Immature natural killer cell (primary cell): ENCODE data around the gene NRSN2. TPM values are rescaled to one million over a fixed set of nuclear protein-coding genes. Genes with fewer than 3 reads are reported as not detected.
"Not testable (repeated sequence)": the region's sequence is repeated elsewhere in the genome, so short reads cannot be mapped to it uniquely, and the experiment has no call there.

ENCODE experiments used
- DNase-seq, 3 donors: peaks; one replicate each; pipeline ENCODE4 v3.0.0; 2022; ENCODE audit warnings: mixed read lengths in 1 of 3
- H3K27ac Mint-ChIP-seq, 6 donors: one replicate each; pipeline ENCODE4 v1.8.0; 2020; ENCODE audit warnings: mixed read lengths in 6 of 6, mild to moderate bottlenecking in 5 of 6, inconsistent platforms in 4 of 6, moderate library complexity in 3 of 6
- H3K27me3 Mint-ChIP-seq, 3 donors: one replicate each; pipeline ENCODE4 v1.8.0; 2020 to 2021; ENCODE audit warnings: low read depth in 3 of 3, mild to moderate bottlenecking in 3 of 3, mixed read lengths in 3 of 3, moderate library complexity in 3 of 3, inconsistent platforms in 1 of 3
- H3K36me3 Mint-ChIP-seq, 3 donors: one replicate each; pipeline ENCODE4 v1.8.0; 2020; ENCODE audit warnings: mixed read lengths in 3 of 3, inconsistent platforms in 2 of 3, mild to moderate bottlenecking in 2 of 3
- H3K4me1 Mint-ChIP-seq, 2 donors: one replicate each; pipeline ENCODE4 v1.8.0; 2020; ENCODE audit warnings: inconsistent platforms in 2 of 2, mild to moderate bottlenecking in 2 of 2, mixed read lengths in 2 of 2, moderate library complexity in 1 of 2
- H3K4me3 Mint-ChIP-seq, 5 donors: one replicate each; pipeline ENCODE4 v1.8.0; 2020; ENCODE audit warnings: mild to moderate bottlenecking in 5 of 5, mixed read lengths in 5 of 5, inconsistent platforms in 3 of 5, moderate library complexity in 3 of 5
- H3K9me3 Mint-ChIP-seq, 6 donors: one replicate each; pipeline ENCODE4 v1.8.0; 2020; ENCODE audit warnings: mild to moderate bottlenecking in 6 of 6, mixed read lengths in 6 of 6, inconsistent platforms in 4 of 6, moderate library complexity in 3 of 6
- polyA plus RNA-seq, 3 donors: library from polyadenylated mRNA; unstranded; fragments of 300-500 nt; fragmentation: Illumina TruSeq; gene quantifications; one replicate each; pipeline ENCODE4 v1.2.3, GENCODE V29; 2021

Gene NRSN2
- polyA plus RNA-seq, 3 donors from 2014 or later: 6.7 to 8.9 (median 7.1) TPM

DNA sequence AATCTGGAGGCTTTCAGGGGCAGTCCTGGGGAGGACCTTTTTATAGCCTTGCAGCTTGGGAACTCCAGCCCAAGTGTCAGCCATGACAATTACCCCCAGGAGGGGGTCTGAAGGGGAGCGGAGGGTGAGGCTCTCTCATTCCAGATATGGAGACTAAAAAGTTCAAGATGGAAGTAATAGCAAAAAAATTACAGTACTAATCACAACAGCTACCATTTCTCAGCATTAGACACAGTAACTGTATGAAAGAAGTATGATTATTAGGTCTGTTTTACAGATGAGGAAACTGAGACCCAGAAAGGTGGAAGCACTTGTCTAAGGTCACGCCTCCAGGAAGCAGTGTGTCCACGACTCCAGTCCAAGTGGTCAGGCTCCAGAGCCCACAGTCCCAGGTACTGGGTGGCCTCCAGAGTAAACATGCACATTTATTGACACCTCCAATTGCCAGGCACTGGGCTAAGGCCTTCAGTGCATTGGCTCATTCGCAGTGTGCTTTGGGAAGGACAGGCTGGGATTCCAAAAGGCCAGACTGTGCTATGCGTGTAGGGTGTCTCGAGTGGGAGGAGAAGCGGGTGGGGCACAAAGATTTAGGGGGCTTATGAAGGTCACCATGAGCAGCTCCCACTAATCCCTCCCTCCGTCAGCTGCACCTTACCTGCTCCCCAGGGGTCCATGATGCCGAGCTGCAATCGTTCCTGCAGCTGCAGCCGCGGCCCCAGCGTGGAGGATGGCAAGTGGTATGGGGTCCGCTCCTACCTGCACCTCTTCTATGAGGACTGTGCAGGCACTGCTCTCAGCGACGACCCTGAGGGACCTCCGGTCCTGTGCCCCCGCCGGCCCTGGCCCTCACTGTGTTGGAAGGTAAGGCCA is 2.3 kb downstream of the NRSN2 start:
- DNase-seq: no peak
- Mint-ChIP-seq H3K4me1 (peaks cover 16 to 25% of the 10 kb centered on the region in 2 donors), H3K36me3 (no peaks in the 10 kb centered on the region), H3K9me3 (no peaks in the 10 kb centered on the region), H3K4me3 (peak overlapping the region in 3 of 5 donors; percentile 88 to 98 (median 91)), H3K27me3 (peaks cover 3 to 6% (median 4%) of the 10 kb centered on the region in 3 donors), H3K27ac (no peak overlapping the region)

DNA sequence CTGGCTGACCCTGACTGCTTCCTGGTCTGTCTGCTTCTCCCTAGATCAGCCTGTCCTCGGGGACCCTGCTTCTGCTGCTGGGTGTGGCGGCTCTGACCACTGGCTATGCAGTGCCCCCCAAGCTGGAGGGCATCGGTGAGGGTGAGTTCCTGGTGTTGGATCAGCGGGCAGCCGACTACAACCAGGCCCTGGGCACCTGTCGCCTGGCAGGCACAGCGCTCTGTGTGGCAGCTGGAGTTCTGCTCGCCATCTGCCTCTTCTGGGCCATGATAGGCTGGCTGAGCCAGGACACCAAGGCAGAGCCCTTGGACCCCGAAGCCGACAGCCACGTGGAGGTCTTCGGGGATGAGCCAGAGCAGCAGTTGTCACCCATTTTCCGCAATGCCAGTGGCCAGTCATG is 6.3 kb downstream of the NRSN2 start:
- Mint-ChIP-seq H3K9me3 (no peaks in the 10 kb centered on the region), H3K4me3 (no peak overlapping the region), H3K4me1 (peaks cover 12 to 15% of the 10 kb centered on the region in 2 donors), H3K27ac (no peak overlapping the region), H3K27me3 (peaks cover 2 to 6% (median 3%) of the 10 kb centered on the region in 3 donors), H3K36me3 (no peaks in the 10 kb centered on the region)
- no peak for DNase-seq

DNA sequence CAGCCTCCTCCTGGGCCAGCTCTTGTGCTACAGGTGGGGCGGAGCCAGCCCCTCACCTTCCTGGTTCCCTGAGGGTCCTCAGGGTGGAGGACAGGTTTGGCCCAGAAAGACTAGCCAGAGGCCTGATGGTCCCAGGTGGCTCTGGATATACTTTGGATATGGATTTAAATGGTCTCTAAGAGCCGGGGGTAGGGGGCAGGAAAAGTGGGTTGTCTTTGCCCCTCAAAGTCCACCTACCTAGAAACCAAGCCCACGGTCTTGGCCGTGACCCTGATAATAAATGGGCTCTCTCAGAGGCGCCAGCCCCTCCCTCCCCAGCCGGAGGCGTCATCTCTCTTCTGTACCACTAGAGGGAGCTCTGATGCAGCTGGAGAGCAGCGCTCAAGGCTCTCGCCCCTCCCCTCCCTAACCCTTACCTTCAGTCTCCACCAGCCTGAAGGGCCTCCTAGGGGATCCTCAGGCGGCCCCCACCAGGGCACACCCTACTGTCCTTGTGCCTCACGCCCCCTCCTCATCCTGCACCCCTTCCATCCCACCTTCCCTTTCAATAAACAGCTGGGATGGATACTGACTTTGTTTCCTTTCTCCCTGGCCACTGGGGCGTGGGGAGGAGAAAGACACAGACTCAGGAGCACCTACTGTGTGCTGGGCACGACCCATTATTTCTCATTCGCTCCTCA is 7.5 kb downstream of the NRSN2 start:
- H3K27ac Mint-ChIP-seq: no peak overlapping the region
- peak; percentile 77 to 83 (median 79) for DNase-seq
- H3K9me3 Mint-ChIP-seq: no peaks in the 10 kb centered on the region
- no peaks in the 10 kb centered on the region for H3K36me3 Mint-ChIP-seq
- H3K4me3 Mint-ChIP-seq: no peak overlapping the region
- H3K27me3 Mint-ChIP-seq: peaks cover 2 to 8% (median 6%) of the 10 kb centered on the region in 3 donors
- peaks cover 6 to 9% of the 10 kb centered on the region in 2 donors for H3K4me1 Mint-ChIP-seq

DNA sequence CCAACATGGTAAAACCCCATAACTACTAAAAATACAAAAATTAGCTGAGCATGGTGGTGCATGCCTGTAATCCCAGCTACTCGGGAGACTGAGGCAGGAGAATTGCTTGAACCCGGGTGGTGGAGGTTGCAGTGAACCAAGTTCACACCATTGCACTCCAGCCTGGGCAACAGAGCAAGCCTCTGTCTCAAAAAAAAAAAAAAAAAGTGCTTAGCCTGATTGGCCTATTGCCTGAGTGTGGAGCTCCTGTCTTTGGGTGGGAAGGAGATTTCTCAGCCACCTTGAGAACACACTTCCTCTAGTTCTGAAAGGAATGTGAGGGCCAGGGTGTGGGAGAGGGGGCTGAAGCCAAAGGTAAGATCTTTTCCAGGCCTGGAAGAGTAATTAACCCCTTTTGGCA is 9.2 kb downstream of the NRSN2 start:
- H3K27ac Mint-ChIP-seq, H3K36me3 Mint-ChIP-seq, H3K27me3 Mint-ChIP-seq, H3K9me3 Mint-ChIP-seq, DNase-seq, H3K4me3 Mint-ChIP-seq, H3K4me1 Mint-ChIP-seq: not testable (repeated sequence)

DNA sequence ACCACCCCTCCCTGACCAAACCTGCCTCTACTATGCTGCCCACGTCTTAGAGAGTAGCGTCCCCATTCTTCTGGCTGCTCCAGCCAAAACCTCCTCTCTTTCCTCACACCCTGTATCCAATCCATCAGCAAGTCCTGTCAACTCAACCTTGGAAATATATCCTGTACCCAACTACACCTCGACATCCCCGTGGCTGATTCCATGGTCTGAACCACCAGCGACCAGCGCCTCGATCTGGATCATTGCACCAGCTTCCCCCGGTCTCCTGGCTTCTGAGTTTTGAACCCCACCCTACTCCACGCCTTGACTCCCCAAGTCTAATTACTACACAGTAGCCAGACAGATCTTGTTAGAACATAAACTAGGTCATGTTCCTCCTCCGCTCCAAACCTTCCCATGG is 9.8 kb downstream of the NRSN2 start:
- no peaks in the 10 kb centered on the region for H3K36me3 Mint-ChIP-seq
- DNase-seq: no peak
- H3K4me3 Mint-ChIP-seq: no peak overlapping the region
- H3K9me3 Mint-ChIP-seq: no peaks in the 10 kb centered on the region
- no peak overlapping the region for H3K27ac Mint-ChIP-seq
- peaks cover 2 to 6% (median 5%) of the 10 kb centered on the region in 3 donors for H3K27me3 Mint-ChIP-seq
- peaks cover 5 to 6% of the 10 kb centered on the region in 2 donors for H3K4me1 Mint-ChIP-seq

DNA sequence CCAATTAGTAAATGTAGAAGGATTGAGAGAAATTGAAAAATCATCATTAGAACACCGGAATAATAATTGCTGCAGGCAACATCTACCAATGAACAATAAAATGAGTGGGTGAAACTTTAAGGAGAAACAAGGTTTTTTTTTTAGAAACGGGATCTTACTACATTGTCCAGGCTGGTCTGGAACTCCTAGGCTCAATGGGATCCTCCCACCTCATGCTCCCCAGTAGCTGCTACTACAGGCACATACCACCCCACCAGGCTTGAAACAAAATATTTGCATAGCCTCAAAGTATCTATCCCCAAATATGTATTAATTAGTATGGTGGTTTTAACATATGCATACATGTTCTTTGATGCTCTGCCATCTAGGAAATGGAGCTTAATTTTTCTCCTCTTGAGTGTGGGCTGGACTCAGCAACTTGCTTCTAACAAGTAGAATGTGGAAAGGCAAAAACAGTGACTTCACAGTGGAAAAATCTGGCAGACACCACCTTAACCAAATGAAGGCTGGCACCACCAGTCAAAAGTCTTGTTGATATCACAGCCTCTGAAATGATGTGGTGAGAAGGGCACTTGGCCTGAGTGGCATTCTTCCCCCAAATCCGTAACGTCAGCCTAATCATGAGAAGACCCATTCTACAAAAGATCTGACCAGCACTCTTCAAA is 12.1 kb downstream of the NRSN2 start:
- Mint-ChIP-seq H3K27ac (no peak overlapping the region), H3K36me3 (no peaks in the 10 kb centered on the region), H3K27me3 (peaks cover 2 to 6% (median 5%) of the 10 kb centered on the region in 3 donors), H3K4me1 (peaks cover 0 to 2% of the 10 kb centered on the region in 2 donors), H3K4me3 (no peak overlapping the region), H3K9me3 (no peaks in the 10 kb centered on the region)
- DNase-seq: no peak

DNA sequence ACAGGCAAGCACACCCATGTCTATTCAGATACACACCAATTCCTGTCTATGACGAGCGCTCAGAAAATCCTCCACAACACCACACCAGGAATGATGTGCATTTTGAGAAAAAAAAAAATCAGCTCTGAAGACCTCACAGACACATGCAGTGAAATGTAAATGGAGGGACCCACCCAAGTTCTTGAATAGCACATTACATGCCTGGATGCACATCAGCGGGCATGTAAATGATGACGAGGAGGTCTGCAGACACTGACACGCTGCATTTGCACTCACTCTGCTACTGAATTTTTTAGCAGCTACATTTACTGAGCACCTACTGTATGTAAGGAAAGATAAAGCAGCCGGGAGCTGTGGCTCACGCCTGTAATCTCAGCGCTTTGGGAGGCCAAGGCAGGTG is 14.7 kb downstream of the NRSN2 start:
- Mint-ChIP-seq H3K4me1 (no peaks in the 10 kb centered on the region), H3K27ac (no peak overlapping the region), H3K4me3 (no peak overlapping the region), H3K9me3 (no peaks in the 10 kb centered on the region), H3K27me3 (peaks cover 4 to 6% (median 5%) of the 10 kb centered on the region in 3 donors), H3K36me3 (no peaks in the 10 kb centered on the region)
- no peak for DNase-seq

DNA sequence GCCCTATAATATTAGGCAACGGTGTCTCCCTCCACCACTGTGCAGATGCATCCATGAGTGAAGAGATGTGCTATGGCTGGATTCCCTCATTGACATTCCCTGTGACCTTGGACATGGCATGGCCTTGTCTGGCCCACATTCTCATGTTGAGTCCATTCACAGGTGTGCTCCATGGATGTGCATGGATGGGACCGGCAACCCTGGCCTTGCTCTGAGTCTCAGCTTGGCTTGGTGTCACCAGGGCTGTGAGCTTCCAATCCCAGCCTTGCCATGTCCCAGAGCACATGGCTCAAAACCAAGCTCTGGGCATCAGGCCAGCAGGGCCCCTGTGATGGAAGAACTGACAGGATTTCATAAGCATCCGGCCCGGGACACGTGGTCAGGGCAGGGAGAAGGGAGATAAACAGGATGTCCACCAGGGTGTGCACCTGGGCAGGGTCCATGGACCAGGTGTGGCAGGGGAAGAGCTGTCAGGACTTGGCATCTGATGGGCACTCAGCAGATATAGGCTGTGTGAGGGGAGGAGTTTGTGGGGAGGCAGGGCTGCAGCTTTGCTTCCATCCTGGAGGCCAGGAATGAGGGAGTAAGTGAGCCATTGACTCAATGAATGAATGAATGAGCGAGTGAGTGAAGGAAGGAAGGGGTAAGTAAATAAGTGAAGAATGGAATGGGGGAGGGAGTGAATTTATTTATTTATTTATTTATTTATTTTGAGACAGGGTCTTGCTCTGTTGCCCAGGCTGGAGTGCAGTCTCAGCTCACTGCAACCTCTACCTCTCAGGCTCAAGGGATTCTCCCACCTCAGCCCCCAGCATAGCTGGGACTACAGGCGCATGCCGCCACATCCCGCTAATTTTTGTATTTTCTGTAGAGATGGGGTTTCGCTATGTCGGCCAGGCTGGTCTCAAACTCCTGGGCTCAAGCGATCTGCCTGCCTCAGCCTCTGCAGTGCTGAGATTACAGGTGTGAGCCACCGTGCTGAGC is 15.7 kb downstream of the NRSN2 start:
- no peak overlapping the region for H3K4me3 Mint-ChIP-seq
- peak in 1 of 3 donors; percentile 8 for DNase-seq

DNA sequence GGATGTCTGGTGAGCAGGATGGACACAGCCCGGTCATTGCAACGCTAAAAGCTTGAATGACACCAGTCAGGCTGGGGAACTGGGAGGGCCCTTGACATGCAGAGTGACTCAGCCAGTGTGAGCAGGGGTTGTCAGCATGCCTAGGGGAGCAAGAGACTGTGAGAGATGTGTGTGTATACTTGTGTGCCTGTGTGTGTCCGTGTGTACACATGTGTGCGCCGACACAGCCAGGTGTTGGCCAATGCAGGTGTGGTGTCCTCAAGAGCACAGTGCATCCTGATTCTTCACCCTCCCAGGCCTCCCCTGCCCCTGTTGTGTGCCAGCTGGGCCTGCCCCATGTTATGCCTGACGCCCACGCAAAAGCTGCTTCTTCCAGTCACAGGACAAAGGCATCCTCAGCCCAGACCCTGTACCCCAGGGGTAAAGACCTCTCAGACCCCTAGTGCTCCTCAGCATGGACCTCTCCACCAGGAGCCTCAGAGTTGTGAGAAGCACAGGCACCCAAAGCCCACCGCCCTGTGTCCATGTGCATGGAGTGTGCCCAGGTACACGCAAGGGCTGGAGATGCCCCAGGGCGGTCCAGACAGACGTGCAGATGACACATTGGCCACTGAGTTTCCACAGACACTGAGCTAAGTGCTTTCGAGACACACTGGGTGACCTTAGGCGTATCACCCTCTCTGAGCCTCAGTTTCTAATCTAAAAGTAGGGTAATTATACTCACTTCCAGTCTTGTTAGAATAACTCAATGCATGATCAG is 16.6 kb downstream of the NRSN2 start:
- no peak overlapping the region for H3K4me3 Mint-ChIP-seq
- no peak overlapping the region for H3K27ac Mint-ChIP-seq
- H3K27me3 Mint-ChIP-seq: peaks cover 4 to 6% (median 4%) of the 10 kb centered on the region in 3 donors

More for the DNA sequence above, 15.7 kb downstream of the NRSN2 start:
- no peaks in the 10 kb centered on the region for H3K4me1 Mint-ChIP-seq
- H3K36me3 Mint-ChIP-seq: no peaks in the 10 kb centered on the region
- peak overlapping the region in 2 of 6 donors; percentile 7 to 14 for H3K27ac Mint-ChIP-seq
- H3K9me3 Mint-ChIP-seq: no peaks in the 10 kb centered on the region
- H3K27me3 Mint-ChIP-seq: peaks cover 4 to 6% (median 5%) of the 10 kb centered on the region in 3 donors

DNA sequence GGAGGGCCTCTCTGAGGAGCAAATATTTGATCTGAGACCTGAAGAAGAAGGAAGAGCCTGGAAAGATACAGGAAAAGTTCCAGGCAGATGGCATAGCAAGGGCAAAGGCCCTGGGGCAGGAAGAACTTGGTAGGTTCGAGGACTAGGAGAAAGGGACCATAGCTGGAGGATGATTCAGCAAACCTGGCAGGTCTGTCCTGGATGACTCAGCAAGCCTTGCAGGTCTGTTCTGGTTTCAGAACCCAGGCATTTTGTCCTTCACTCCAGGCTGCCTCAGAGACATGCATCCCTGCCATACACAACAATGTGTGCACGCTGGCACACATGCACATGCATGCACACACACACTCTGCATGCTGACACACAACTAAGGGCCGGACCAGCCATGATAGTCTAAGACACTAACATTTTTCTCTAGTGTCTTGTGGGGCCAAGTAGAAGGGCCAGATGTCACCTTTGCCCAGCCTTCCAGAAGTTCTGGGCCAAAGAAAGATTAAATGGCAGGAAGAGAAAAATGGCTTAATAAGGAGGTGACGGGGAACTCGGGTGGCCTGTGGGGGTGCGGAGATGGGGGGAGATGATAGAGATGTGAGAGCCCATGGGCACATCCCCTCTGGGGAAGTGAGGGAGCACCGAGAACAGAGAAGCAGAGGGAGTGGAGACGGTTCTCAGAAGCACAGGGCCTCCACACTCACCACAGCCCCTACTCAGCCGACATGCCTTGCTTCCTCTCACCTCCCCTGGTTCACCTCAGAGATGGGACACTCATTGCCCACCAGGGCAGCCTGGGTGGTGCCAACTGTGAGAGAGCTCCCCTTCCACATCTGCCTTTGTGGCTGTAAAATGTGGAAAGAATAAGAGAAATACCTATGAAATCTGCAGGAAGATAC is 18.2 kb downstream of the NRSN2 start:
- H3K36me3 Mint-ChIP-seq: peaks cover 0 to 3% (median 0%) of the 10 kb centered on the region in 3 donors
- H3K4me1 Mint-ChIP-seq: no peaks in the 10 kb centered on the region
- DNase-seq: no peak
- no peaks in the 10 kb centered on the region for H3K9me3 Mint-ChIP-seq
- H3K27me3 Mint-ChIP-seq: peaks cover 0 to 4% (median 2%) of the 10 kb centered on the region in 3 donors
- no peak overlapping the region for H3K27ac Mint-ChIP-seq
- no peak overlapping the region for H3K4me3 Mint-ChIP-seq

More for the DNA sequence above, 16.6 kb downstream of the NRSN2 start:
- no peak for DNase-seq
- Mint-ChIP-seq H3K9me3 (no peaks in the 10 kb centered on the region), H3K36me3 (no peaks in the 10 kb centered on the region), H3K4me1 (no peaks in the 10 kb centered on the region)

DNA sequence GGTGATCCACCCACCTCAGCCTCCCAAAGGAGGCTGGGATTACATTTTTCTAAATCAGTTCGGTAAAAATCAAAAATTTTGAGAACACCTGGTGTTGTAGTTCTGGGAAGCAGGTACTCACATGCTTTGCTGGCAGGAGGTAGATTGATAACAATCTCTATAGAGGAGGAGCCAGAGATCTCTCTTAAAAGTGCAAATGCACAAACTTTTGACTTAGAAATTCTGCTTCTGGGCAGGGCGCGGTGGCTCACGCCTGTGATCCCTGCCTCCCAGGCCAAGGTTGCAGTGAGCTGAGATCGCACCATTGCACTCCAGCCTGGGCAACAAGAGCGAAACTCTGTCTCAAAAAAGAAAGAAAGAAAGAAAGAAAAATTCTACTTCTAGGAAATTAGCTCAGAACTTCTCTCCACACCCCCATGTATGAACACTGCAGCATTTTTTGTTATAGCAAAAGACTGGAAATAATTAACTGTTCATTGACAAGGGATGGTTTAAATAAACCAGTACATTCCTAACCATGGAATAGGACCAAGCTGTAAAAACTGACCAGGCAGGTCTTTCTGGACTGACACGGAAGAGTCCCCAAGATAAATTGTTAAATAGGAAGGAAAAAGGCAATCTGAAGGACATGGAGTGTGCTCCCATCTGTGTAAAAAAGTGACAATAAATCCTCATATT is 19.3 kb downstream of the NRSN2 start:
- H3K4me3 Mint-ChIP-seq: no peak overlapping the region
- no peak for DNase-seq
- no peaks in the 10 kb centered on the region for H3K4me1 Mint-ChIP-seq
- H3K9me3 Mint-ChIP-seq: no peaks in the 10 kb centered on the region
- peaks cover 0 to 3% (median 0%) of the 10 kb centered on the region in 3 donors for H3K36me3 Mint-ChIP-seq
- no peak overlapping the region for H3K27ac Mint-ChIP-seq
- H3K27me3 Mint-ChIP-seq: peaks cover 0 to 4% (median 2%) of the 10 kb centered on the region in 3 donors
